HG02571 (cell line): ENCODE results near the gene COL23A1.

Experiments
- ATAC-seq: cut with Tn5 transposase; IDR thresholded peaks from one replicate; pipeline ENCODE4 v1.9.1; 2021; ENCODE audit warnings: mild to moderate bottlenecking, moderate library complexity; ENCODE audit not compliant: unreplicated experiment

Gene COL23A1

GRCh38 chr5:178478370-178478769, 111.8 kb downstream of the COL23A1 start:
- ATAC-seq = no peak

GRCh38 chr5:178477802-178478201, 112.4 kb downstream of the COL23A1 start:
- no peak for ATAC-seq

GRCh38 chr5:178476972-178477754, 113.0 kb downstream of the COL23A1 start:
- no peak for ATAC-seq

DNA sequence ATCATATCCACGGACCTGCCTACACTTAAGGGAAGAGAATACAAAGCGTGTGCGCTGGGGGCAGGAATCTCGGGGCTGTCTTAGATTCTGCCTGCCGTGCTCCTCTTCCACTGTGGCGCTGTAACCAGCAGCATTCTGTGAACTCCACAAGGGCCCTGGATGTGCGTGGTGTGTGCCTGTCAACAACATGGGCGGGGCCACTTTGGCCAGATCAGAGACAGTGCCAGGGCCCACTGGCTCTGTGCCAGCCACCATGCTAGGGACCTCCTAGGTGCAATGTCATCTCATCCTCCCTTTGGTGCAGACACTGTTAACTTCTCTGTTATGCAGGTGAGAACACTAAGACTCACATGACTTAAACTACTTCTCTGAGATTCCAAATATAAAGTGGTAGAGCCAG, 113.7 kb downstream of the COL23A1 start:
- no peak for ATAC-seq

DNA sequence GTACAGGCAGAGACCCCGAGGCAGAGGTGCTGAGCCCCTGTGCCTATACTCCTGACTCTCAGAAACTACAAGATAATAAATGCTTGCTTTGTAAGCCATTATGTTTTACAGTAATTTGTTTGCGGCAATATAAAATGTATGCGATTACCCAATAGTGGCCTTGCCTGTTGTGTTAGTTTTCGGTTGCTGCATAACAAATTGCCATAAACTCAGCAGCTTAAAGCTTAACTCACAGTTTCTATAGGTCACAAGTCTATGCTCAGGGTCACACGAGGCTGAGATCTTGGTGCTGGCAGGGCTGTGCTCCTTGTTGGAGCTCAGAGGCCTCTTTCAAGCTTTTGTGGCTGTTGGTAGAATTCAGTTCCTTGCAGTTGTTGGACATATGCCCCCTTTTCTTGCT, 114.8 kb downstream of the COL23A1 start:
- ATAC-seq = no peak

- ATAC-seq = no peak
Observed at GRCh38 chr5:178474562-178475184, 115.5 kb downstream of the COL23A1 start.

GRCh38 chr5:178473854-178474253, 116.3 kb downstream of the COL23A1 start:
- ATAC-seq = no peak

DNA sequence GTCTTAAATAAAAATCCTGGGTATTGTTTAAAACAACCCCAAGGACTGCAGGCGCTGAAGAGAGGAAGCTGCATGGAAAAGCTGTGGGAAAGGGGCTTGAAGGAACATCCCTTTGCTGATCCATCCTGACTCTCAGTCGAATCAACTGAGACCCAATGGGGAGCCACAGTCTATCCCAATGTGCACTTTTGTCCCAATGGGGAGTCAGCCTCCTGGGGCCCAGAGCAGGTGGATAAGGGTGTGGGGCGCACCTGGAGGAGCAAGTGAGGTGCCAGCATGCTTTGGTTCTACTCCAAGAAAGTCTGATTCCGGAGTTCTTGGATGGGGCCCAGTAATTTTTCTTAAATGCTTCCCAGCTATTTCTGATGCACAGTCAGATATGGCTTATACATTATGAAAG, 118.1 kb downstream of the COL23A1 start:
- no peak for ATAC-seq

GRCh38 chr5:178471711-178472110, 118.5 kb downstream of the COL23A1 start:
- ATAC-seq = no peak

DNA sequence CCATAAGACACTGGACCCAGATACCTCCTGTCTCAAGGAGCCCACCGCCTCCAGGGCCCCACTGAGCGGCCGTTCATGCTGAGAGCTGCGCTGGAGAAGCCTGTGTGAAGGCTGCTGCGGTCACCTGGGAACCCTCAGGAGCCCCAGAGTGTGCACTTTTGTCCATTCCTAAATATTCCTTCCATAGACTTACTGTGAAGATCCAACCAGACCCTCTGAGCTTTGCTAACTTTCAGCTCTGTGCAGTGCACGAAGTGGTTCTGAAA, 119.5 kb downstream of the COL23A1 start:
- ATAC-seq = no peak

- ATAC-seq = no peak
Observed at GRCh38 chr5:178469975-178470759, 120.0 kb downstream of the COL23A1 start.

- no peak for ATAC-seq
Observed at GRCh38 chr5:178469011-178469974, 120.9 kb downstream of the COL23A1 start.

GRCh38 chr5:178468196-178468685, 122.0 kb downstream of the COL23A1 start:
- ATAC-seq = no peak

- ATAC-seq = no peak
Observed at GRCh38 chr5:178467568-178468195, 122.5 kb downstream of the COL23A1 start.

DNA sequence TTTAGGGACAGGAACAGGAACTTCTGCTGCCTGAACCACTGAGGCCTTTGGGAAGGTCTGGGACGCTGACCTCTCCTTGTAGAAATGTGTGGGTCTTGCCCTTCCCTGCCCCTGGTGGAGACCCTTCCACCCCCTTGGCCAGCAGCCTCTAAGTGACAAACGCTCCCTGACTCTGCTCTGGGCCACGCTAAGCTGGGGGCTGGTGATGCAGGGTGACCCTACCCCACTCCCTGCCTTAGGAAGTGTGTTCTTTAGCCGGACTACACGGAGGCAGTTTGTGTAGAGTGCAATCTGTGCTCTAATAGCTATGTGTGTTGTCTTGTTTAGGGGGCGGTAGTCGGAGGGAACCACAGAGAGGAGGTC, 123.0 kb downstream of the COL23A1 start:
- ATAC-seq = no peak

- no peak for ATAC-seq
Observed at GRCh38 chr5:178466342-178466741, 123.9 kb downstream of the COL23A1 start.

DNA sequence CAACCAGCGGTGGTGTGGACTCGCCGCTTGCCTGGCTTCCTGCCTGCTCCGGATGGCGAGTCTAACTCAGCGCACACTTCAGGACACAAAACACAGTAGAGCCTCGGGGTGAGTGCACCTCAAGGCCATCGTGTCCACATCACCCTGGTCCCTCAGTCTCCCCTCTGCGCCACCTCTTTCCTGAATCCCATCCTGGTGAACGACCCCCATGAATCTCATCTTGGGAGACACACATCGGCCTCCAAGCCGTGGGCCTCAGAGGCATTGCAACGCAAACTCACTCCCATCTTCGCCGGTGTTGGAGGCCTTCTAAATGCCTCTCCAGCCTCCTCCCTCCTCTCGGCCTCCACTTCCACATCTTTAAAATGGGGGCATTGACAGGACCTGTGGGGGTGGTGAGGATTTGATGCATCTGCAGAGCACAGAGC, 124.3 kb downstream of the COL23A1 start:
- no peak for ATAC-seq

DNA sequence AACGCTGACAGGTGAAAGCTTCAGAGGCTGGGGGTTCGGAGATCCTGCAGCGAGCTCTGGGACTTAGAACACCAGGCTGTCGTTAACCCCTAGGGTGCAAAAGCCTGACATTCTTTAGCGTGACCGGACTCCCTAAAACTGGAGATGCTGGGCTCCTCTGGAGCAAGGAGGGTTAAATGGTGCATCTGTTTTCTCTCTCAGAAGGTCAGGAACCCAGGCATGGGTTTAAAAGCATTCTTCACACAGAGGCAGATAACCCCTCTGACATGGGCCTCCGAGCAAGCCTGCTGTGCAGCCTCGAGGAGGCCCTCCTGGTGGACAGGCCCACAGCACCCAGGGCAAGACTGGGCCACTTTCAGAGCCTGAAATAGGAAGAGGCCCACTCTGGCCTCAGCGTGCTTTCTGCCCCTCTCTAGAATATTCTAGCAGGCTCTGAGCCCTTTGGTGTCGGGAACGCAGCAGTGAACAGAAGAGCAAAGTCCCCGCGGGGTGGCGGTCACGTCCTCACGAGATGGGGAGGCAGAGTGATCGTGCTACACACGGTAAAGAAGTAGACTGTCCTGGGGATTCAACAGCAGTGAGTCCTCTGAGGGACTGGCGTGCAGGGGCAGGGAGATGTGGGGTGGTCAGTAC, 124.8 kb downstream of the COL23A1 start:
- ATAC-seq = no peak

DNA sequence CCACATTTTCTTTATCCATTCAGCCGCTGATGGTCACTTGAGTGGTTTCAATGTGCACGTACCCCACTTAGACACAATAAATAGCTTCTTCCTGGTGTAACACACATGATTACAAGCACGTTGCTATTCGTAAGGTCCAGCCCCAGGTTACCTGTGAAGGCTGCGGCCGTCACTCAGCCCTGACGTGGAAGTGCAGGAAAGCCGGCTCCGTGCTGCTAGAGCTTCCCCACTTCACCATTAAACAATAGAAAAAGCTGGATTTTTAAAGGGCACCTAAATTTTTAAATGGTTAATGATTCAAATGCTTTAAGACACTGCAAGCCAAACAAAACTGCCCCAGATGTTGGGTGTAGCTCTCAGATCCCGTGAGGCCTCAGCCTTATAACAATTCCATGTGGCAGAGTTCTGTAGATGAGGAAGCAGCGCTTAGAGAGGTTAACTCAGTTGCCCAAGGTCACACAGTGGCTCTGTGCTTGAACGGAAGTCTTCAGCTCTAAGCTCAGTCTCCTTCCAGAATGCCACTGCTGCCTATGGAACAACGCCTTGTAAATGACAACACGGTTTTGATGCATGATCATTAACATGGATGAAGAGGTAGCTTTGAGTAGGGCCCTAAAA, 125.7 kb downstream of the COL23A1 start:
- ATAC-seq = no peak
